Measurements from ENCODE around the gene GABRD. TPM values are rescaled to one million over a fixed set of nuclear protein-coding genes. Genes with fewer than 3 reads are reported as not detected.

GABRD gene
- total RNA-seq, 4 donors from 2014 or later: 0.57 to 5.4 (median 1.8) TPM; not detected in 1

GRCh38 chr1:2020310-2020655 is 1.1 kb downstream of the GABRD start:
- intact Hi-C loops (cut with DNase I): no loop called here
- no peak for DNase-seq
- WGBS, 2 donors: 71 to 83% methylated on average over 4 to 6 of the region's 11 CpGs
- Histone ChIP-seq H3K4me3 (no peak overlapping the region), H3K4me1 (peaks cover 3 to 22% (median 8%) of the 10 kb centered on the region in 3 donors), H3K36me3 (no peaks in the 10 kb centered on the region), H3K9me3 (no peaks in the 10 kb centered on the region), H3K27me3 (peaks cover 7 to 100% (median 16%) of the 10 kb centered on the region in 4 donors), H3K27ac (no peak overlapping the region)
- TF ChIP-seq POLR2A (IDR thresholded peaks at IDR 0.05) (no peak), CTCF (IDR thresholded peaks at IDR 0.05) (no peak)

- H3K4me1 ChIP-seq: peaks cover 8 to 31% (median 9%) of the 10 kb centered on the region in 3 donors
- intact Hi-C loops (cut with DNase I): no loop called here
- H3K9me3 ChIP-seq: no peaks in the 10 kb centered on the region
- no peak overlapping the region for H3K27ac ChIP-seq
- DNase-seq: no peak
- 74 to 81% methylated on average over 4 to 16 of the region's 25 CpGs for WGBS, 2 donors
- TF ChIP-seq POLR2A (IDR thresholded peaks at IDR 0.05) (no peak), CTCF (IDR thresholded peaks at IDR 0.05) (no peak)
- H3K4me3 ChIP-seq: no peak overlapping the region
- peaks cover 7 to 97% (median 16%) of the 10 kb centered on the region in 4 donors for H3K27me3 ChIP-seq
- no peaks in the 10 kb centered on the region for H3K36me3 ChIP-seq
Measured at GRCh38 chr1:2021550-2021949, 2.4 kb downstream of the GABRD start.

- DNase-seq: no peak
- whole genome bisulfite sequencing, 2 donors: 63 to 69% methylated on average over 4 to 13 of the region's 21 CpGs
- Histone ChIP-seq H3K27me3 (peaks cover 7 to 91% (median 16%) of the 10 kb centered on the region in 4 donors), H3K27ac (no peak overlapping the region), H3K36me3 (no peaks in the 10 kb centered on the region), H3K4me3 (no peak overlapping the region), H3K9me3 (no peaks in the 10 kb centered on the region), H3K4me1 (peaks cover 8 to 31% (median 9%) of the 10 kb centered on the region in 3 donors)
- intact Hi-C loops (cut with DNase I): no loop called here
- TF ChIP-seq CTCF (IDR thresholded peaks at IDR 0.05): no peak
- no peak for TF ChIP-seq POLR2A (IDR thresholded peaks at IDR 0.05)
Measured at GRCh38 chr1:2022063-2022770, 3.1 kb downstream of the GABRD start.

- intact Hi-C loops (cut with DNase I): no loop called here
Measured at GRCh38 chr1:2023187-2023586, 4.0 kb downstream of the GABRD start.

More at GRCh38 chr1:2023187-2023586, 4.0 kb downstream of the GABRD start:
- Histone ChIP-seq H3K4me1 (peaks cover 8 to 31% (median 9%) of the 10 kb centered on the region in 3 donors), H3K36me3 (no peaks in the 10 kb centered on the region), H3K27me3 (peaks cover 7 to 84% (median 16%) of the 10 kb centered on the region in 4 donors), H3K9me3 (no peaks in the 10 kb centered on the region), H3K4me3 (no peak overlapping the region), H3K27ac (no peak overlapping the region)
- WGBS, 2 donors: 77% methylated on average over 6 of the region's 9 CpGs; no CpG with 5 or more reads in 1 of the 2 donors
- DNase-seq: no peak
- TF ChIP-seq POLR2A (IDR thresholded peaks at IDR 0.05): no peak
- TF ChIP-seq CTCF (IDR thresholded peaks at IDR 0.05): no peak

All from esophagus squamous epithelium (tissue), 5 donors.